MM.1S (cell line): ENCODE data around the gene ASCC3.

Source experiments
- CTCF ChIP-seq: fragments of 300-600 bp; sonication (generic); IDR thresholded peaks from 2 replicates; pipeline ENCODE4 v1.5.1; 2016; ENCODE audit warnings: antibody characterized with exemption, low read length, mixed read lengths
- EZH2phosphoT487 ChIP-seq: fragments of 300-600 bp; sonication (generic); IDR thresholded peaks from 2 replicates; pipeline ENCODE4 v1.6.1; 2018; ENCODE audit warnings: antibody characterized with exemption, low read length

GRCh38 chr6:100517106-100517505 lies 364.0 kb downstream of the ASCC3 start:
- TF ChIP-seq EZH2phosphoT487 (no peak), CTCF (no peak)
